ENCODE results near the gene ACSM2B. TPM values are rescaled to one million over a fixed set of nuclear protein-coding genes. Genes with fewer than 3 reads are reported as not detected.

ACSM2B gene
- total RNA-seq, 1 experiment from 2014 or later: 0.20 TPM

GRCh38 chr16:20614186-20615141 lies 38.3 kb upstream of the ACSM2B start (continued):
- no peak for TF ChIP-seq CDX4 (CRISPR knock-in tag; IDR thresholded peaks at IDR 0.05; ENCODE audit: borderline replicate concordance)
- TF ChIP-seq E2F1 (CRISPR knock-in tag; IDR thresholded peaks at IDR 0.05): no peak
- no peak for TF ChIP-seq USF2 (CRISPR knock-in tag; IDR thresholded peaks at IDR 0.05)
- no peak for TF ChIP-seq NR3C1 (CRISPR knock-in tag; conservative IDR thresholded peaks at IDR 0.05; ENCODE audit: low read depth)

- Mint-ChIP-seq H3K9me3 (no peaks in the 10 kb centered on the region), H3K27me3 (ENCODE audit: low read depth) (no peaks in the 10 kb centered on the region), H3K27ac (no peak overlapping the region), H3K4me3 (no peak overlapping the region), H3K4me1 (peaks cover 9% of the 10 kb centered on the region), H3K36me3 (no peaks in the 10 kb centered on the region)
- ChIA-PET CTCF (no interaction called here), POLR2A (no interaction called here)
- TF ChIP-seq ERG (CRISPR knock-in tag; IDR thresholded peaks at IDR 0.05) (no peak), CTCF (IDR thresholded peaks at IDR 0.05) (no peak)
- ATAC-seq (no peak), DNase-seq (ENCODE audit: low spot score) (no peak)
These were observed 37.5 kb upstream of the ACSM2B start for GRCh38 chr16:20613481-20614185.

- ATAC-seq: no peak
- POLR2A ChIA-PET: no interaction called here
These were observed 36.6 kb upstream of the ACSM2B start for GRCh38 chr16:20612551-20613480.

More at GRCh38 chr16:20612551-20613480, 36.6 kb upstream of the ACSM2B start:
- Mint-ChIP-seq H3K36me3 (no peaks in the 10 kb centered on the region), H3K27ac (no peak overlapping the region; the same call in 1 of the 2 replicates), H3K4me3 (no peak overlapping the region), H3K27me3 (ENCODE audit: low read depth) (no peaks in the 10 kb centered on the region), H3K9me3 (no peaks in the 10 kb centered on the region), H3K4me1 (peaks cover 11% of the 10 kb centered on the region)
- CTCF ChIA-PET: no interaction called here
- DNase-seq (ENCODE audit: low spot score): no peak
- TF ChIP-seq AR (CRISPR knock-in tag; IDR thresholded peaks at IDR 0.05) (no peak), NR3C1 (CRISPR knock-in tag; conservative IDR thresholded peaks at IDR 0.05; ENCODE audit: low read depth) (no peak), ZNF423 (CRISPR knock-in tag; IDR thresholded peaks at IDR 0.05) (no peak), JAZF1 (CRISPR knock-in tag; IDR thresholded peaks at IDR 0.05) (no peak), OVOL2 (CRISPR knock-in tag; IDR thresholded peaks at IDR 0.05; ENCODE audit: borderline replicate concordance) (no peak), ZBTB21 (CRISPR knock-in tag; IDR thresholded peaks at IDR 0.05; ENCODE audit: borderline replicate concordance) (no peak), HMGA2 (CRISPR knock-in tag; IDR thresholded peaks at IDR 0.05) (no peak), KAT7 (CRISPR knock-in tag; IDR thresholded peaks at IDR 0.05; ENCODE audit: borderline replicate concordance) (no peak)

Data from WTC11 (cell line).